SK-N-SH (cell line): Measurements from ENCODE around the gene CLIC6. TPM values are rescaled to one million over a fixed set of nuclear protein-coding genes. Genes with fewer than 3 reads are reported as not detected.

Experiments
- CTCF ChIA-PET: fragments of 300-600, 350-600 bp; formaldehyde crosslinking; extraction: SDS; loops from one replicate; lab custom pipeline; 2021; lab: Yijun Ruan, JAX
- POLR2A ChIA-PET: fragments of 350-600 bp; sonication (Branson Sonifier 250); formaldehyde crosslinking; extraction: SDS; loops from one replicate; lab custom pipeline; 2020; ENCODE audit warnings: antibody characterized with exemption, inconsistent platforms; lab: Yijun Ruan, JAX
- DNase-seq: peaks from one replicate; pipeline ENCODE4 v3.0.0; 2012
- H2AFZ ChIP-seq: fragments of 200-600 bp; sonication (generic); 2 replicates; pipeline ENCODE4 v1.8.1; 2016; ENCODE audit warnings: antibody characterized with exemption, mild to moderate bottlenecking, low read depth
- H3F3A ChIP-seq: fragments of 200-600 bp; sonication (generic); replicated peaks from 2 replicates; pipeline ENCODE3; 2016; ENCODE audit warnings: antibody characterized with exemption, mild to moderate bottlenecking; ENCODE audit not compliant: insufficient read depth
- H3K27ac ChIP-seq, 2 experiments: fragments of 200-500 bp in 1 of 2; fragments of 200-600 bp in 1 of 2; sonication (Bioruptor generic) in 1 of 2; sonication (generic), shearing (Covaris generic) in 1 of 2; 2 replicates each; pipeline versions ENCODE4 v1.5.1 to v1.6.1; 2014 to 2016; ENCODE audit warnings: low read depth in 2 of 2, inconsistent platforms in 1 of 2, low read length in 1 of 2, mild to moderate bottlenecking in 1 of 2, mixed read lengths in 1 of 2
- H3K27me3 ChIP-seq: fragments of 200-600 bp; sonication (generic), shearing (Covaris generic); 2 replicates; pipeline ENCODE4 v1.6.1; 2016; ENCODE audit warnings: mixed run types; ENCODE audit not compliant: insufficient read depth
- H3K36me3 ChIP-seq, 2 experiments: fragments of 200-500 bp in 1 of 2; fragments of 200-600 bp in 1 of 2; sonication (Bioruptor generic) in 1 of 2; sonication (generic) in 1 of 2; replicated peaks in 1 of 2; 2 replicates each; pipeline versions ENCODE3 to v1.5.1; 2014 to 2016; ENCODE audit warnings: low read length in 1 of 2, mild to moderate bottlenecking in 1 of 2; ENCODE audit not compliant: insufficient read depth in 2 of 2, control insufficient read depth in 1 of 2
- H3K4me1 ChIP-seq, 2 experiments: fragments of 200-500 bp in 1 of 2; fragments of 200-600 bp in 1 of 2; sonication (Bioruptor generic) in 1 of 2; sonication (generic), shearing (Covaris generic) in 1 of 2; 2 replicates each; pipeline versions ENCODE4 v1.5.1 to v1.6.1; 2014 to 2016; ENCODE audit warnings: low read depth in 1 of 2, low read length in 1 of 2, mixed run types in 1 of 2; ENCODE audit not compliant: insufficient read depth in 2 of 2, control insufficient read depth in 1 of 2
- H3K4me2 ChIP-seq: fragments of 200-600 bp; sonication (generic), shearing (Covaris generic); 2 replicates; pipeline ENCODE4 v1.6.1; 2017; ENCODE audit warnings: mixed run types
- H3K4me3 ChIP-seq, 2 experiments: fragments of 200-500 bp in 1 of 2; fragments of 200-600 bp in 1 of 2; sonication (Bioruptor generic) in 1 of 2; sonication (generic), shearing (Covaris generic) in 1 of 2; 2 replicates each; pipeline versions ENCODE4 v1.5.1 to v1.8.1; 2014 to 2016; ENCODE audit warnings: low read depth in 2 of 2, inconsistent platforms in 1 of 2, low read length in 1 of 2, mild to moderate bottlenecking in 1 of 2, mixed read lengths in 1 of 2, moderate library complexity in 1 of 2
- H3K79me2 ChIP-seq: fragments of 200-600 bp; sonication (generic); 2 replicates; pipeline ENCODE4 v1.8.1; 2017; ENCODE audit warnings: mild to moderate bottlenecking; ENCODE audit not compliant: insufficient read depth
- H3K9ac ChIP-seq: fragments of 200-600 bp; sonication (generic); 2 replicates; pipeline ENCODE4 v1.6.1; 2017; ENCODE audit warnings: mixed run types
- H3K9me2 ChIP-seq: fragments of 200-600 bp; sonication (generic); 2 replicates; pipeline ENCODE4 v1.6.1; 2017; ENCODE audit warnings: mixed run types
- H3K9me3 ChIP-seq: fragments of 200-600 bp; sonication (generic); 2 replicates; pipeline ENCODE4 v1.6.1; 2017; ENCODE audit warnings: mixed run types, mild to moderate bottlenecking, moderate library complexity
- H4K20me1 ChIP-seq: fragments of 200-600 bp; sonication (generic); 2 replicates; pipeline ENCODE4 v1.6.1; 2017; ENCODE audit warnings: mild to moderate bottlenecking, mixed run types; ENCODE audit not compliant: insufficient read depth
- CHD2 ChIP-seq: fragments of 150-350 bp; IDR thresholded peaks from 2 replicates; pipeline ENCODE4 v1.6.1; 2018; ENCODE audit warnings: low read length; ENCODE audit not compliant: partially characterized antibody
- CTCF ChIP-seq: fragments of 200-600 bp; sonication (generic); IDR thresholded peaks from 2 replicates; pipeline ENCODE4 v1.6.1; 2017; ENCODE audit warnings: antibody characterized with exemption, mild to moderate bottlenecking, moderate library complexity
- FOSL2 ChIP-seq: IDR thresholded peaks from 2 replicates; pipeline ENCODE4 v1.4.0; 2012; ENCODE audit warnings: low read depth, mild to moderate bottlenecking, moderate library complexity, borderline replicate concordance
- FOXM1 ChIP-seq: IDR thresholded peaks from 2 replicates; pipeline ENCODE4 v1.4.0; 2012; ENCODE audit warnings: low read depth, mild to moderate bottlenecking
- GATA2 ChIP-seq: sonication (generic); formaldehyde crosslinking; IDR thresholded peaks from 2 replicates; pipeline ENCODE4 v1.5.0; 2020; ENCODE audit warnings: mild to moderate bottlenecking, missing genetic modification reagents
- MEF2A ChIP-seq: IDR thresholded peaks from 2 replicates; pipeline ENCODE4 v1.4.0; 2012; ENCODE audit warnings: low read depth, borderline replicate concordance
- PBX3 ChIP-seq: IDR thresholded peaks from 2 replicates; pipeline ENCODE4; 2012
- RAD21 ChIP-seq: IDR thresholded peaks from 2 replicates; pipeline ENCODE4 v1.6.1; 2012; ENCODE audit warnings: mild to moderate bottlenecking, low read length
- RCOR1 ChIP-seq: fragments of 150-350 bp; IDR thresholded peaks from 2 replicates; pipeline ENCODE4 v1.6.1; 2017; ENCODE audit warnings: antibody characterized with exemption, low read length
- TAF1 ChIP-seq: IDR thresholded peaks from 2 replicates; pipeline ENCODE4 v1.6.1; 2012; ENCODE audit warnings: low read depth, mild to moderate bottlenecking, low read length, moderate library complexity, borderline replicate concordance
- WGBS: methylation state at CpG from one replicate; pipeline ENCODE4 v1.1.6; 2017; ENCODE audit warnings: low lambda C conversion rate; 5-methylcytosine and 5-hydroxymethylcytosine counted together
- polyA plus RNA-seq, 3 experiments: library from polyadenylated mRNA; depleted of rRNA; stranded (reverse); fragments of >200 nt; gene quantifications; 2 replicates each; pipeline ENCODE4 v1.2.3, GENCODE V29; 2012

The CLIC6 gene
- polyA plus RNA-seq, 1 of the 3 experiments (the other 2 are of a cell fraction) = 0.08 TPM

- TF ChIP-seq PBX3 (no peak), FOSL2 (no peak), FOXM1 (no peak)
Observed at GRCh38 chr21:34688145-34688544, 19.4 kb downstream of the CLIC6 start (continued).

- no peak overlapping the region for H3K9ac ChIP-seq
- CTCF ChIA-PET = interaction anchor here (0.7 to 11.1 kb wide), 32 partner anchors 8 to 1340 kb away, joined by 3 to 89 read pairs (median 5); no protein-coding TSS in a partner anchor
- H3K4me2 ChIP-seq = no peak overlapping the region
- no peak for DNase-seq
- TF ChIP-seq TAF1 (no peak), RCOR1 (no peak), RAD21 (no peak), CHD2 (no peak)
- H3K9me2 ChIP-seq = no peaks in the 10 kb centered on the region
- H3K4me3 ChIP-seq = no peak overlapping the region
- no peaks in the 10 kb centered on the region for H3K9me3 ChIP-seq
- H3K36me3 ChIP-seq = no peaks in the 10 kb centered on the region
- no peak overlapping the region for H2AFZ ChIP-seq
- no peaks in the 10 kb centered on the region for H3F3A ChIP-seq
- H3K4me1 ChIP-seq = no peaks in the 10 kb centered on the region; a peak in 1 of 4 replicates
- H3K79me2 ChIP-seq = no peaks in the 10 kb centered on the region
- H3K27ac ChIP-seq = no peak overlapping the region
- POLR2A ChIA-PET = no interaction called here
- 81% methylated on average over 5 of the region's 5 CpGs for WGBS
- no peaks in the 10 kb centered on the region for H4K20me1 ChIP-seq
- peaks cover 38% of the 10 kb centered on the region; the same call in 1 of the 2 replicates for H3K27me3 ChIP-seq
Observed at GRCh38 chr21:34688715-34689114, 19.9 kb downstream of the CLIC6 start.

- Histone ChIP-seq H3K9me3 (no peaks in the 10 kb centered on the region), H3K36me3 (no peaks in the 10 kb centered on the region), H3K9ac (no peak overlapping the region), H3K4me2 (no peak overlapping the region), H2AFZ (no peak overlapping the region), H3K79me2 (no peaks in the 10 kb centered on the region), H3K9me2 (no peaks in the 10 kb centered on the region), H3K4me1 (no peaks in the 10 kb centered on the region; a peak in 1 of 4 replicates), H3K27me3 (peaks cover 38% of the 10 kb centered on the region; the same call in 1 of the 2 replicates), H3F3A (no peaks in the 10 kb centered on the region), H3K27ac (no peak overlapping the region), H4K20me1 (no peaks in the 10 kb centered on the region), H3K4me3 (no peak overlapping the region)
- POLR2A ChIA-PET = no interaction called here
- CTCF ChIA-PET = interaction anchor here (0.6 to 11.1 kb wide), 10 partner anchors 15 to 1335 kb away, joined by 3 to 89 read pairs (median 3); no protein-coding TSS in a partner anchor
- no peak for DNase-seq
- TF ChIP-seq GATA2 (CRISPR knock-in tag) = no peak
- no peak for TF ChIP-seq MEF2A
- TF ChIP-seq CTCF = no peak
- no peak for TF ChIP-seq FOSL2
- 43% methylated on average over 10 of the region's 11 CpGs for WGBS
Observed at GRCh38 chr21:34690041-34690792, 21.4 kb downstream of the CLIC6 start.
